Loucy (cell line): ENCODE measurements around the gene DBH.

Experiments used
- H2AFZ ChIP-seq: fragments of 200-600 bp; sonication (generic); 2 replicates; pipeline ENCODE4 v1.6.0; 2016; ENCODE audit warnings: antibody characterized with exemption, mild to moderate bottlenecking, low read length, moderate library complexity
- H3F3A ChIP-seq: fragments of 200-600 bp; 2 replicates; pipeline ENCODE4 v1.6.0; 2016; ENCODE audit warnings: antibody characterized with exemption, low read depth, mild to moderate bottlenecking
- H3K27me3 ChIP-seq: fragments of 200-600 bp; sonication (generic); 2 replicates; pipeline ENCODE4 v1.6.1; 2014; ENCODE audit warnings: low read length, mild to moderate bottlenecking; ENCODE audit not compliant: insufficient read depth, poor library complexity, severe bottlenecking
- H3K36me3 ChIP-seq: fragments of 200-600 bp; sonication (generic); 2 replicates; pipeline ENCODE4 v1.6.1; 2016; ENCODE audit warnings: low read length; ENCODE audit not compliant: insufficient read depth
- H3K4me1 ChIP-seq: fragments of 200-600 bp; sonication (generic); 2 replicates; pipeline ENCODE4 v1.5.1; 2014; ENCODE audit warnings: low read length, mild to moderate bottlenecking; ENCODE audit not compliant: insufficient read depth, poor library complexity, severe bottlenecking
- H3K4me2 ChIP-seq: fragments of 200-600 bp; sonication (generic); 2 replicates; pipeline ENCODE4 v1.6.0; 2014; ENCODE audit warnings: antibody characterized with exemption, low read length, low read depth, mild to moderate bottlenecking; ENCODE audit not compliant: poor library complexity, severe bottlenecking
- H3K4me3 ChIP-seq: fragments of 200-600 bp; sonication (generic); 2 replicates; pipeline ENCODE4 v1.5.1; 2014; ENCODE audit warnings: low read length, mild to moderate bottlenecking, mixed read lengths; ENCODE audit not compliant: poor library complexity, severe bottlenecking
- H3K79me2 ChIP-seq: fragments of 200-600 bp; sonication (generic); 2 replicates; pipeline ENCODE4 v1.6.1; 2014; ENCODE audit warnings: low read length; ENCODE audit not compliant: insufficient read depth
- H3K9ac ChIP-seq: fragments of 200-600 bp; sonication (generic); 2 replicates; pipeline ENCODE4 v1.6.0; 2014; ENCODE audit warnings: mild to moderate bottlenecking, low read depth, low read length, moderate library complexity; ENCODE audit not compliant: poor library complexity, severe bottlenecking
- H3K9me2 ChIP-seq: fragments of 200-600 bp; sonication (generic); replicated peaks from 2 replicates; pipeline ENCODE4 v1.6.1; 2016; ENCODE audit warnings: low read depth, low read length, mixed read lengths
- H3K9me3 ChIP-seq: fragments of 200-600 bp; sonication (generic); 2 replicates; pipeline ENCODE4 v1.6.1; 2014; ENCODE audit warnings: mild to moderate bottlenecking, antibody characterized with exemption, low read length, low read depth; ENCODE audit not compliant: insufficient read depth
- H4K20me1 ChIP-seq: fragments of 200-600 bp; sonication (generic); 2 replicates; pipeline ENCODE4 v1.6.0; 2014; ENCODE audit warnings: antibody characterized with exemption, low read length, mild to moderate bottlenecking; ENCODE audit not compliant: insufficient read depth, poor library complexity, severe bottlenecking
- CTCF ChIP-seq: fragments of 200-600 bp; sonication (generic); conservative IDR thresholded peaks from 2 replicates; pipeline ENCODE4 v1.5.1; 2014; ENCODE audit warnings: mild to moderate bottlenecking, antibody characterized with exemption, low read length
- EZH2phosphoT487 ChIP-seq: fragments of 200-600 bp; IDR thresholded peaks from 2 replicates; pipeline ENCODE4 v1.6.1; 2018; ENCODE audit warnings: antibody characterized with exemption, mild to moderate bottlenecking, moderate library complexity, borderline replicate concordance

DBH gene

DNA sequence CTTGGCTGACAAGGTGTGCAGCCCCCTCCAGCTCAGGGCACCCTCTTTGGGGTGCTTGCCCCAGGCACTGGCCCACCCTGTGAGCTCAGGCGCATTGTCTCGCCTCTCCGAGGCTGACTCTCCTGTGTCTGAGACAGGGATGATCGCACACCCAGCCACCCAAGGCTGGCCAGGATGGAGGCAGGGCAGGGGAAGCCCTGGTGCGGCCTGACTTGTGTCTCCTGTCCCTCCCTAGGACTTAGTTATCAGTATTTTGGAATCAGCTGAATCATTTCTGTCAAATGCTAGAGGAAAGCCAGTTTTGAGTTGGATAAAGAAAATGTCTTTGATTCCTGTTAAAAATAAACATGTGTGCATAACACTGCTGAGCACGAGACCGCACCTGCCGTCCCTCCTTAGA, 2.5 kb upstream of the DBH start:
- no peak overlapping the region for H3K4me3 ChIP-seq
- no peaks in the 10 kb centered on the region for H4K20me1 ChIP-seq
- no peak overlapping the region for H2AFZ ChIP-seq
- H3K36me3 ChIP-seq = no peaks in the 10 kb centered on the region
- no peaks in the 10 kb centered on the region for H3F3A ChIP-seq
- H3K9ac ChIP-seq = no peak overlapping the region
- no peak overlapping the region for H3K4me2 ChIP-seq
- H3K9me3 ChIP-seq = no peaks in the 10 kb centered on the region
- peaks cover 4% of the 10 kb centered on the region for H3K4me1 ChIP-seq
- no peaks in the 10 kb centered on the region for H3K27me3 ChIP-seq
- H3K79me2 ChIP-seq = no peaks in the 10 kb centered on the region
- TF ChIP-seq EZH2phosphoT487 (no peak), CTCF (no peak)
- H3K9me2 ChIP-seq = no peaks in the 10 kb centered on the region

GRCh38 chr9:133634081-133634691, 2.0 kb upstream of the DBH start:
- no peaks in the 10 kb centered on the region for H4K20me1 ChIP-seq
- no peak overlapping the region for H3K4me2 ChIP-seq
- TF ChIP-seq CTCF = no peak
- no peak for TF ChIP-seq EZH2phosphoT487
- H3K9me3 ChIP-seq = no peaks in the 10 kb centered on the region
- peaks cover 4% of the 10 kb centered on the region for H3K4me1 ChIP-seq
- no peaks in the 10 kb centered on the region for H3K79me2 ChIP-seq
- no peaks in the 10 kb centered on the region for H3K36me3 ChIP-seq
- no peak overlapping the region for H3K4me3 ChIP-seq
- H3K9me2 ChIP-seq = no peaks in the 10 kb centered on the region
- H3F3A ChIP-seq = no peaks in the 10 kb centered on the region
- H3K27me3 ChIP-seq = no peaks in the 10 kb centered on the region
- no peak overlapping the region for H3K9ac ChIP-seq
- H2AFZ ChIP-seq = no peak overlapping the region

DNA sequence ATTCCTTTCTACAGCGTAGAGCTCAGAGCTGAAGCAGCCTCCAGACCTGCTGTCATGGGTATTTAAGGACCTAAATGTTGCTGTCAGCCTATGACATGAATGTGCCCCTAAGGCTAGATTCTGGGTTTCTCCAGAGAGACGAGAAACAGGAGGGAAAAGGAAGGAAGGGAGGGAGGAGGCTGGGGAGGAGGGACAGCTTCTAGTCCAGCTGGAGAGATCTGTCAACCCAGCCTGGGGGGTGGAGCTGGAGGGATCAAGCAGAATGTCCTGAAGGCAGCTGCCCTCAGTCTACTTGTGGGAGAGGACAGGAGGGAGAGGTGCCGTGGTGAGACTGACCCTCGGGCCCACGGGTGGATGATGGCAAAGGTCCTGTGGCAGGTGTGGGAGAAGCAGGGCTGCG, 1.1 kb upstream of the DBH start:
- Histone ChIP-seq H3K27me3 (no peaks in the 10 kb centered on the region), H3K4me3 (no peak overlapping the region), H4K20me1 (no peaks in the 10 kb centered on the region), H3K79me2 (no peaks in the 10 kb centered on the region), H3K36me3 (no peaks in the 10 kb centered on the region), H2AFZ (no peak overlapping the region), H3K4me2 (no peak overlapping the region), H3K4me1 (peaks cover 4% of the 10 kb centered on the region), H3K9ac (no peak overlapping the region), H3F3A (no peaks in the 10 kb centered on the region), H3K9me2 (no peaks in the 10 kb centered on the region), H3K9me3 (no peaks in the 10 kb centered on the region)
- TF ChIP-seq EZH2phosphoT487 (no peak), CTCF (no peak)
